ENCODE measurements around the gene ITGAL.

GRCh38 chr16:30526137-30526822, 53.7 kb downstream of the ITGAL start, which contains the start of gene ZNF768:
- no peak for TF ChIP-seq SPEN (CRISPR knock-in tag; IDR thresholded peaks at IDR 0.05; ENCODE audit: low read depth)
- TF ChIP-seq NR1H2 (CRISPR knock-in tag; IDR thresholded peaks at IDR 0.05; ENCODE audit: borderline replicate concordance, low read depth), result no peak
- TF ChIP-seq BRCA1 (CRISPR knock-in tag; IDR thresholded peaks at IDR 0.05), result no peak
- no peak for TF ChIP-seq FOXK2 (IDR thresholded peaks at IDR 0.05)
- no peak for TF ChIP-seq ADNP (CRISPR knock-in tag; IDR thresholded peaks at IDR 0.05)
- TF ChIP-seq SRF (IDR thresholded peaks at IDR 0.05; ENCODE audit: low read depth, low read length), result no peak
- TF ChIP-seq CTCF (CRISPR knock-in tag; IDR thresholded peaks at IDR 0.05), result no peak
- peak in 1 of 2 experiments; percentile 43; a peak in 2 of 4 replicates for TF ChIP-seq POLR2A (IDR thresholded peaks at IDR 0.05; ENCODE audit: insufficient read depth in 1 of 2, low read depth in 2 of 2, low read length in 2 of 2)
- no peak for TF ChIP-seq NFKBIZ (CRISPR knock-in tag; IDR thresholded peaks at IDR 0.05)
- no peak for TF ChIP-seq ZNF530 (CRISPR knock-in tag; IDR thresholded peaks at IDR 0.05; ENCODE audit: low read depth)
- TF ChIP-seq CSRNP2 (CRISPR knock-in tag; conservative IDR thresholded peaks at IDR 0.05; ENCODE audit: low read depth), result no peak
- no peak for TF ChIP-seq NR0B2 (CRISPR knock-in tag; IDR thresholded peaks at IDR 0.05)
- TF ChIP-seq CEBPB (IDR thresholded peaks at IDR 0.05; ENCODE audit: borderline replicate concordance, low read depth, low read length), result no peak
